HepG2 (cell line): ENCODE data around the gene KIF3A. TPM values are rescaled to one million over a fixed set of nuclear protein-coding genes. Genes with fewer than 3 reads are reported as not detected.

Experiments
- ATAC-seq: fragments of 200-7000 bp; cut with Tn5 transposase; 3 replicates; pipeline ENCODE4 v1.9.1; 2020; ENCODE audit warnings: mild to moderate bottlenecking, moderate library complexity
- BruUV-seq: library from RNA; stranded (reverse); fragments of 400-500 nt; replicated peaks from 2 replicates; lab custom pipeline; 2021; lab: Mats Ljungman, UMichigan
- CTCF ChIA-PET: fragments of 300-600 bp; formaldehyde crosslinking; extraction: SDS; loops from one replicate; lab custom pipeline; 2021; ENCODE audit warnings: low total read pairs, inconsistent platforms, low intra/inter-chr PET ratio; lab: Yijun Ruan, JAX
- POLR2A ChIA-PET: fragments of 350-600 bp; sonication (Branson Sonifier 250); formaldehyde crosslinking; loops from one replicate; lab custom pipeline; 2020; ENCODE audit warnings: antibody characterized with exemption, inconsistent platforms; lab: Yijun Ruan, JAX
- DNase-seq: peaks from one replicate; pipeline ENCODE4 v3.0.0-alpha.2; 2015; ENCODE audit warnings: low spot score
- FAIRE-seq: peaks from 3 replicates; lab custom pipeline; 2011; peaks lifted over from hg19 to GRCh38; lab: Jason Lieb, UNC
- H2AFZ ChIP-seq: one replicate; pipeline ENCODE4 v1.6.1; 2011; ENCODE audit warnings: low read length, inconsistent platforms
- H3K27ac ChIP-seq: fragments of 300-600 bp; 3 replicates; pipeline ENCODE4 v1.8.0; 2011; ENCODE audit warnings: mixed run types, mild to moderate bottlenecking, mixed read lengths, low read length, inconsistent platforms; ENCODE audit not compliant: insufficient read depth; ENCODE audit errors: extremely low read length
- H3K27me3 ChIP-seq, 2 experiments: fragments of 200-600 bp in 1 of 2; 2 replicates in 1 of 2; 3 replicates in 1 of 2; pipeline versions ENCODE4 v1.6.0 to v1.8.0; 2011; ENCODE audit warnings: low read length in 2 of 2, mild to moderate bottlenecking in 2 of 2, moderate library complexity in 2 of 2, inconsistent platforms in 1 of 2; ENCODE audit not compliant: insufficient read depth in 2 of 2, control insufficient read depth in 1 of 2
- H3K36me3 ChIP-seq, 2 experiments: fragments of 200-600 bp in 1 of 2; replicated peaks in 1 of 2; 2 replicates in 1 of 2; 3 replicates in 1 of 2; pipeline versions ENCODE4 v1.5.1 to v1.8.0; 2011; ENCODE audit warnings: low read length in 2 of 2, inconsistent platforms in 1 of 2; ENCODE audit not compliant: insufficient read depth in 2 of 2, control insufficient read depth in 1 of 2
- H3K4me1 ChIP-seq: 2 replicates; pipeline ENCODE4 v1.5.1; 2012; ENCODE audit warnings: low read length, inconsistent platforms; ENCODE audit not compliant: insufficient read depth
- H3K4me2 ChIP-seq: 2 replicates; pipeline ENCODE4 v1.6.0; 2011; ENCODE audit warnings: low read depth, low read length, inconsistent platforms
- H3K4me3 ChIP-seq, 3 experiments: fragments of 200-600 bp in 1 of 3; sonication (generic), shearing (Covaris generic) in 1 of 3; replicated peaks in 1 of 3; 2 replicates each; pipeline ENCODE4 v1.5.1; 2011 to 2016; ENCODE audit warnings: low read length in 3 of 3, inconsistent platforms in 2 of 3, low read depth in 2 of 3, mild to moderate bottlenecking in 2 of 3, control low read depth in 1 of 3, mixed read lengths in 1 of 3; ENCODE audit not compliant: insufficient read depth in 1 of 3
- H3K79me2 ChIP-seq: one replicate; pipeline ENCODE4 v1.6.1; 2011; ENCODE audit warnings: low read length, inconsistent platforms; ENCODE audit not compliant: insufficient read depth
- H3K9ac ChIP-seq: 2 replicates; pipeline ENCODE4 v1.6.0; 2011; ENCODE audit warnings: mild to moderate bottlenecking, low read depth, low read length, inconsistent platforms; ENCODE audit not compliant: insufficient read depth
- H3K9me3 ChIP-seq: 2 replicates; pipeline ENCODE4 v1.5.1; 2012; ENCODE audit warnings: mild to moderate bottlenecking, low read length
- H4K20me1 ChIP-seq: 2 replicates; pipeline ENCODE4 v1.6.0; 2011; ENCODE audit warnings: inconsistent platforms, mild to moderate bottlenecking, low read length, moderate library complexity; ENCODE audit not compliant: insufficient read depth
- ARNTL ChIP-seq: sonication (generic); formaldehyde crosslinking; IDR thresholded peaks from 2 replicates; pipeline ENCODE4 v1.4.0; 2020; ENCODE audit warnings: mild to moderate bottlenecking, missing genetic modification reagents
- CEBPB ChIP-seq: IDR thresholded peaks from 2 replicates; pipeline ENCODE4 v1.6.1; 2011; ENCODE audit warnings: low read depth, low read length, improper control_type of control experiment, borderline replicate concordance
- CEBPG ChIP-seq: IDR thresholded peaks from 2 replicates; pipeline ENCODE4 v1.6.1; 2016
- ESRRA ChIP-seq: sonication (generic); formaldehyde crosslinking; IDR thresholded peaks from 2 replicates; pipeline ENCODE4 v1.5.1; 2020; ENCODE audit warnings: mild to moderate bottlenecking, low read depth, missing genetic modification reagents
- MLX ChIP-seq: IDR thresholded peaks from 2 replicates; pipeline ENCODE4 v1.6.1; 2016
- NFRKB ChIP-seq: fragments of 450-650 bp; IDR thresholded peaks from 2 replicates; pipeline ENCODE4 v1.6.1; 2017
- NR2F6 ChIP-seq, 2 experiments: IDR thresholded peaks; 2 replicates each; pipeline ENCODE4 v1.6.1; 2016; ENCODE audit warnings: antibody characterized with exemption in 1 of 2, mild to moderate bottlenecking in 1 of 2
- PHB2 ChIP-seq: fragments of 450-650 bp; IDR thresholded peaks from 2 replicates; pipeline ENCODE4 v1.6.1; 2018; ENCODE audit not compliant: partially characterized antibody
- RXRA ChIP-seq: sonication (generic); formaldehyde crosslinking; IDR thresholded peaks from 2 replicates; pipeline ENCODE4 v1.5.1; 2020; ENCODE audit warnings: missing genetic modification reagents
- SIN3B ChIP-seq: fragments of 150-350 bp; IDR thresholded peaks from 2 replicates; pipeline ENCODE4 v1.6.1; 2014; ENCODE audit warnings: low read length
- SOX13 ChIP-seq, 3 experiments: fragments of 450-650 bp in 1 of 3; sonication (generic) in 1 of 3; formaldehyde crosslinking in 1 of 3; IDR thresholded peaks in 2 of 3; conservative IDR thresholded peaks in 1 of 3; 2 replicates each; pipeline versions ENCODE4 v1.5.0 to v1.6.1; 2016 to 2020; ENCODE audit warnings: antibody characterized with exemption in 1 of 3, mild to moderate bottlenecking in 1 of 3, missing compliant biosample characterization in 1 of 3, missing genetic modification reagents in 1 of 3, moderate library complexity in 1 of 3
- TEAD3 ChIP-seq: optimal IDR thresholded peaks from 2 replicates; pipeline ENCODE3; 2016; ENCODE audit warnings: borderline replicate concordance
- TFE3 ChIP-seq: IDR thresholded peaks from 2 replicates; pipeline ENCODE4 v1.6.1; 2016
- ZFX ChIP-seq: sonication (generic); formaldehyde crosslinking; IDR thresholded peaks from 2 replicates; pipeline ENCODE4 v1.4.0; 2020; ENCODE audit warnings: mild to moderate bottlenecking, low read depth, missing genetic modification reagents, moderate library complexity
- ZNF281 ChIP-seq: sonication (generic); formaldehyde crosslinking; IDR thresholded peaks from 2 replicates; pipeline ENCODE4 v1.4.0; 2020; ENCODE audit warnings: missing genetic modification reagents, borderline replicate concordance
- ZNF563 ChIP-seq: sonication (generic); formaldehyde crosslinking; IDR thresholded peaks from 2 replicates; pipeline ENCODE4 v1.8.0; 2022; ENCODE audit warnings: mild to moderate bottlenecking, moderate library complexity, missing genetic modification reagents
- ZNF629 ChIP-seq: sonication (generic); formaldehyde crosslinking; conservative IDR thresholded peaks from 2 replicates; pipeline ENCODE4 v1.5.0; 2020; ENCODE audit warnings: missing genetic modification reagents
- ZNF644 ChIP-seq: IDR thresholded peaks from 2 replicates; pipeline ENCODE4 v1.6.1; 2016; ENCODE audit warnings: low read depth
- ZNF773 ChIP-seq: sonication (generic); formaldehyde crosslinking; IDR thresholded peaks from 2 replicates; pipeline ENCODE4 v1.4.0; 2020; ENCODE audit warnings: missing genetic modification reagents, borderline replicate concordance
- WGBS: methylation state at CpG from one replicate; pipeline ENCODE4 v1.1.6; 2017; ENCODE audit warnings: low lambda C conversion rate; 5-methylcytosine and 5-hydroxymethylcytosine counted together
- in situ Hi-C: cut with HindIII; loops from 2 replicates; pipeline ENCODE4 v1.10.0; 2017; ENCODE audit warnings: low pct_unique_long_range_greater_than_20kb; ENCODE audit not compliant: extremely low pct_ligation_motif_present
- intact Hi-C: fragments of 100-400 bp; cut with micrococcal nuclease; formaldehyde crosslinking; loops from one replicate; pipeline ENCODE4 v1.10.0; 2022; ENCODE audit not compliant: unreplicated experiment
- polyA plus RNA-seq, 8 experiments: library from polyadenylated mRNA; depleted of rRNA in 3 of 8; stranded (reverse) in 7 of 8; unstranded in 1 of 8; fragments of >200 nt; fragmentation: Illumina TruSeq in 4 of 8; extraction: Trizol in 4 of 8; gene quantifications; 2 replicates each; pipeline versions ENCODE4 v1.2.1 to v1.2.3, GENCODE V29; 2011 to 2016; ENCODE audit warnings: low read depth in 4 of 8, missing spikeins in 1 of 8, mixed read lengths in 1 of 8; ENCODE audit not compliant: insufficient read depth in 1 of 8
- total RNA-seq, 5 experiments: library from RNA; depleted of rRNA; stranded (reverse); fragments of >200 nt; fragmentation: Illumina TruSeq; extraction: Trizol; gene quantifications; 2 replicates each; pipeline ENCODE4 v1.2.3, GENCODE V29; 2016; ENCODE audit warnings: low read depth in 1 of 5

The KIF3A gene
- total and polyA plus RNA-seq, 2 of the 13 experiments (the other 11 are each of a cell fraction or from before 2014, with no cell fraction given) = 2.3 to 8.4 TPM

GRCh38 chr5:132658381-132659302 lies 78.7 kb downstream of the KIF3A start:
- Histone ChIP-seq H3K4me2 (peak overlapping the region; percentile 51), H3K27ac (no peak overlapping the region), H3K4me3 (no peak overlapping the region), H3K79me2 (no peaks in the 10 kb centered on the region), H3K4me1 (peaks cover 53% of the 10 kb centered on the region), H3K36me3 (no peaks in the 10 kb centered on the region), H3K9ac (no peak overlapping the region), H4K20me1 (no peaks in the 10 kb centered on the region), H2AFZ (no peak overlapping the region), H3K9me3 (no peaks in the 10 kb centered on the region), H3K27me3 (peaks cover 1 to 5% of the 10 kb centered on the region in 2 experiments; a peak in 2 of 5 replicates)
- FAIRE-seq (no peak), DNase-seq (no peak), ATAC-seq (peak; percentile 3; the same call in 2 of the 3 replicates)
- 28% methylated on average over 7 of the region's 9 CpGs for WGBS
- ChIA-PET POLR2A (no interaction called here), CTCF (no interaction called here)
- in situ Hi-C loops (loop anchor here (25.0 kb wide), 1 partner anchor 271 kb away; no protein-coding TSS in a partner anchor), intact Hi-C loops (no loop called here)
- no TSS peak for BruUV-seq
- TF ChIP-seq CEBPB (peak; percentile 30; the same call in 1 of the 2 replicates), ZNF773 (no peak), TFE3 (0 out of 2 replicates have a peak, but pooled peaks have one; percentile 43), TEAD3 (CRISPR knock-in tag) (peak; percentile 10), ZNF629 (CRISPR knock-in tag) (peak; percentile 64; the same call in 1 of the 2 replicates), NFRKB (no peak), SIN3B (no peak), SOX13 (IDR thresholded peaks at IDR 0.05) (no peak), SOX13 (CRISPR knock-in tag; conservative IDR thresholded peaks at IDR 0.05 in 1 of 2, IDR thresholded peaks at IDR 0.05 in 1 of 2) (peak in 1 of 2 experiments; percentile 33; a peak in 2 of 4 replicates), ZFX (CRISPR knock-in tag) (peak; percentile 41), MLX (CRISPR knock-in tag) (peak; percentile 51; the same call in 1 of the 2 replicates), PHB2 (no peak), ESRRA (no peak), ARNTL (CRISPR knock-in tag) (no peak), ZNF281 (CRISPR knock-in tag) (0 out of 2 replicates have a peak, but pooled peaks have one; percentile 24), ZNF644 (peak; percentile 54; the same call in 1 of the 2 replicates), ZNF563 (CRISPR knock-in tag) (no peak), CEBPG (CRISPR knock-in tag) (0 out of 2 replicates have a peak, but pooled peaks have one; percentile 11), RXRA (peak; percentile 22; the same call in 1 of the 2 replicates), NR2F6 (IDR thresholded peaks at IDR 0.05) (no peak), NR2F6 (CRISPR knock-in tag; IDR thresholded peaks at IDR 0.05) (peak; percentile 28; the same call in 1 of the 2 replicates)
